ENCODE results near the gene TMC4. TPM values are rescaled to one million over a fixed set of nuclear protein-coding genes. Genes with fewer than 3 reads are reported as not detected.
A peak's percentile ranks its signal among the peaks of the same experiment; 100 is the strongest.
"Not testable (repeated sequence)": the region's sequence is repeated elsewhere in the genome, so short reads cannot be mapped to it uniquely, and the experiment has no call there.

Gene TMC4, protein sequence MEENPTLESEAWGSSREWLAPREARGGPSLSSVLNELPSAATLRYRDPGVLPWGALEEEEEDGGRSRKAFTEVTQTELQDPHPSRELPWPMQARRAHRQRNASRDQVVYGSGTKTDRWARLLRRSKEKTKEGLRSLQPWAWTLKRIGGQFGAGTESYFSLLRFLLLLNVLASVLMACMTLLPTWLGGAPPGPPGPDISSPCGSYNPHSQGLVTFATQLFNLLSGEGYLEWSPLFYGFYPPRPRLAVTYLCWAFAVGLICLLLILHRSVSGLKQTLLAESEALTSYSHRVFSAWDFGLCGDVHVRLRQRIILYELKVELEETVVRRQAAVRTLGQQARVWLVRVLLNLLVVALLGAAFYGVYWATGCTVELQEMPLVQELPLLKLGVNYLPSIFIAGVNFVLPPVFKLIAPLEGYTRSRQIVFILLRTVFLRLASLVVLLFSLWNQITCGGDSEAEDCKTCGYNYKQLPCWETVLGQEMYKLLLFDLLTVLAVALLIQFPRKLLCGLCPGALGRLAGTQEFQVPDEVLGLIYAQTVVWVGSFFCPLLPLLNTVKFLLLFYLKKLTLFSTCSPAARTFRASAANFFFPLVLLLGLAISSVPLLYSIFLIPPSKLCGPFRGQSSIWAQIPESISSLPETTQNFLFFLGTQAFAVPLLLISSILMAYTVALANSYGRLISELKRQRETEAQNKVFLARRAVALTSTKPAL
- total RNA-seq, result 7.1 TPM

DNA sequence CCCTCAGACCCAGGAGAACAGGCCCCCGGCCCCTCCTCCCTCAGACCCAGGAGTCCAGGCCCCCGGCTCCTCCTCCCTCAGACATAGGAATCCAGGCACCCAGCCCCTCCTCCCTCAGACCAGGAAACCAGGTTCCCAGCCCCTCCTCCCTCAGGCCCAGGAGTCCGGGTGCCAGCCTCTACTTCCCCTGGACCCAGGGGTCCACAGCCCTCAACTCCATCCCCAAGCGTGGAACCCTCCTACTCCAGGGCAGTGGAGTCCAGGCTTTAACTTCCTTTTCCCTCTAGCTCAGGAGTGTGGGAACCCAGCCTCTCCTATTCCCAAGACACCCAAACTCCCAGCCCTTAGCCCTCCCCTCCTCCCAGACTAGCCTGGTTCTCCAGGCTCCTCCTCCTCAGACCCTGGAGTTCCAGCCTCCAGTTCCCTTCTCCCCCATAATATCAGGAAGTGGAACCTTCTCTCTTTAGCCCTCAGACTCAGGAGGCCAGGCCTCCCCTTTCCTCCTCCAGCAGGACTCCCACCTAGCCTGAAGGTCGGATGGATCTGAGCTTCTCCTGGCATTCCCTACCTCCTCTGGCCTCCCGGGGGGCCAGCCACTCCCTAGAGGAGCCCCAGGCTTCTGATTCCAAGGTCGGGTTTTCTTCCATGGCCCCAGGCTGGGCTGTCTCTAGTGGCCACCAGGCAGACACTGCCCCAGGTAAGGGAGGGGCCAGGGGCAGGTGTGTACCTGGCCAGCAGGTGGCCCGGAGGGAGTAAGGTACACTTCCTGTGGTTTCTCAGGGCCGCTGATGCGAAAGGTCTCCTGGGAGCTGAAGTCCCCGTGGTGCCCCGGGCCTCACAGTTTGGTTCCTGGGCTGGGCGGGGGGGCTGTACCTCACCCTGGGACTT lies at the start of gene TMC4:
TSS of gene TMC4 (minus strand) at position 690 of the 888 bp plus-strand sequence. CDS start at position 647, 43 bp downstream.
- intact Hi-C loops (cut with DNase I), result no loop called here
- TF ChIP-seq, protein P1, sequence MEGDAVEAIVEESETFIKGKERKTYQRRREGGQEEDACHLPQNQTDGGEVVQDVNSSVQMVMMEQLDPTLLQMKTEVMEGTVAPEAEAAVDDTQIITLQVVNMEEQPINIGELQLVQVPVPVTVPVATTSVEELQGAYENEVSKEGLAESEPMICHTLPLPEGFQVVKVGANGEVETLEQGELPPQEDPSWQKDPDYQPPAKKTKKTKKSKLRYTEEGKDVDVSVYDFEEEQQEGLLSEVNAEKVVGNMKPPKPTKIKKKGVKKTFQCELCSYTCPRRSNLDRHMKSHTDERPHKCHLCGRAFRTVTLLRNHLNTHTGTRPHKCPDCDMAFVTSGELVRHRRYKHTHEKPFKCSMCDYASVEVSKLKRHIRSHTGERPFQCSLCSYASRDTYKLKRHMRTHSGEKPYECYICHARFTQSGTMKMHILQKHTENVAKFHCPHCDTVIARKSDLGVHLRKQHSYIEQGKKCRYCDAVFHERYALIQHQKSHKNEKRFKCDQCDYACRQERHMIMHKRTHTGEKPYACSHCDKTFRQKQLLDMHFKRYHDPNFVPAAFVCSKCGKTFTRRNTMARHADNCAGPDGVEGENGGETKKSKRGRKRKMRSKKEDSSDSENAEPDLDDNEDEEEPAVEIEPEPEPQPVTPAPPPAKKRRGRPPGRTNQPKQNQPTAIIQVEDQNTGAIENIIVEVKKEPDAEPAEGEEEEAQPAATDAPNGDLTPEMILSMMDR (IDR thresholded peaks at IDR 0.05), result no peak
- peak within 1 kb of the TSS in 1 of 2 donors; percentile 2 for H3K4me3 ChIP-seq
- H3K4me1 ChIP-seq, result peaks cover 0 to 2% of the 10 kb centered on the region in 2 donors
- DNase-seq (ENCODE audit: low spot score in 2 of 2), result no peak
- H3K36me3 ChIP-seq, result peaks cover 0 to 7% of the 10 kb centered on the region in 2 donors
- no peaks in the 10 kb centered on the region for H3K27me3 ChIP-seq
- no peaks in the 10 kb centered on the region for H3K9me3 ChIP-seq
- peak within 1 kb of the TSS in 1 of 2 donors; percentile 8 for H3K27ac ChIP-seq

DNA sequence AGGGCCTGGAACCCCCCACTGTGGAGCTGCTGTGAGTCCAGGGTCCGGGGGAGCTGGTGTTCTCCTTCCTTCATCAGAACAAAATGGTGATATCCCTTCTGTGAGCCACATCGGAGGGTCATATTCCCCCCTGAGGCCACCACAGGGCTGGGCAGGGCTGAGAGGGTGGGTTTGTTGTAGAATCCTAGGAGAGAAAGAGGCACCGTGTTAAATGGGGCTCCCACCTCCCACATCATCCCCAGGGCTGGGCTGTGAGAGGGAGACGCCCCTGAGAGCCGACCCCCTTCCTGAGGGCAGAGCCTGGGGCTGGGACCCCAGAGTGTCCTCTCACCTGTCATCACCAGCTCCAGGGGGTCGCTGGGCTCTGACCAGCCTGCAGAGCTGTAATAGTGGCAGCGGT lies 49.0 kb upstream of the TMC4 start:
- DNase-seq (ENCODE audit: low spot score in 2 of 2); intact Hi-C loops (cut with DNase I); H3K4me1 ChIP-seq; H3K27me3 ChIP-seq; H3K27ac ChIP-seq; H3K9me3 ChIP-seq; H3K4me3 ChIP-seq: not testable (repeated sequence)
- peaks cover 0 to 13% of the 10 kb centered on the region in 2 donors for H3K36me3 ChIP-seq

DNA sequence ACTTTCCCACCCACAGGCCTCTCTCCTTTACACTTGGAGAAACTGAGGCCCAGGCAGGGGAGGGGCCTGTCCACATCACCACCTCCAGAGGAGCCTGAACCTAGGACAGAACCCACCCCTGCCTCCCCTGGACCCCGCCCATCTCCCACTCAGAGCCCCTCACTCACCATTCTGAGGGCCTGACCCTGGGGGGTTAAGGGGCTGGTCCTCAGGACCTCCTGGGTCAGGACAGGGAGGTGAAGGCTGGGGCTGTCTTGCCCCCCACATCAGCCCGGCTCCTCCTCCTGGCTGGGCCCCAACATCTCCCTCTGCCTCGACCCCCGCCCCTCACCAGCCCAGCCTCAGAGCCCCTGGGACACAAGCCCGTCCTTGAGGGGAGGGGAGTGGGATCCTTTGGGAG lies 46.7 kb upstream of the TMC4 start:
- intact Hi-C loops (cut with DNase I); DNase-seq (ENCODE audit: low spot score in 2 of 2); H3K27me3 ChIP-seq; H3K4me3 ChIP-seq; H3K9me3 ChIP-seq; H3K27ac ChIP-seq; H3K4me1 ChIP-seq: not testable (repeated sequence)
- H3K36me3 ChIP-seq, result peaks cover 0 to 23% of the 10 kb centered on the region in 2 donors

DNA sequence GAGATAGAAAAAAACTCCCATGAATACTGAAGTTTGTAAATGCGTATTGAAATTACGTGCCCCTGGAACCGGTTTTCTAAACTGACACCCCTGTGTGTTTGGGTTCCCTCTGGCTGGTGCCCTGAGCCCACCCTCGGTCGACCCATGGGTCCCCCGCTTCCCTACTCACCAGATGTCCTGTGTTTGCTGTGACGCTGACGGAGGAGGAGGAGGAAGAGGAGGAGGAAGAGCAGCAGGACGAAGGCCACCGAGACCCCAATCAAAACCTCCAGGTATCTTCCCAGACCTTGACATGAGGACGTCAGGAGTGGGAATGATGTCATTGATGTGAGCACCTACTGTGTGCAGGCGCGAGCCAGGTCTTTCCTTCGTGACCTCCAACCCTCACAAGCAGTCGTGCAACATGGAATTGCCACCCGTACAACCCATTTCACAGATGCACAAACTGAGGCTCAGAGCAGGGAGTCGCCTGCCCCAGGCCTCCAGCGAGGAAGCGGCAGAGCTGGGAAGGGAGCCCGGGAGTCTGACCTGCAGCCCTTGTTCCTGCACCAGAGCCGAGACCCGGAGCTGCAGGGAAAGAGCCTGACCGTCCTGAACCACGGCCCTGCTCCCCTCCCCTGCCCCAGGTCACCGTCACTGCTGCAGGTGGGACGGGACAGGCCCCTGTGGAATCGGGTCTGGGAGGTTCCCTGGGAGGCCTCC lies 46.2 kb upstream of the TMC4 start:
- no peak for DNase-seq (ENCODE audit: low spot score in 2 of 2)
- H3K4me1 ChIP-seq, result no peaks in the 10 kb centered on the region
- intact Hi-C loops (cut with DNase I), result no loop called here
- no peak overlapping the region for H3K27ac ChIP-seq
- TF ChIP-seq, protein P1 (IDR thresholded peaks at IDR 0.05), result no peak
- H3K36me3 ChIP-seq, result peaks cover 0 to 23% of the 10 kb centered on the region in 2 donors
- H3K27me3 ChIP-seq, result no peaks in the 10 kb centered on the region
- H3K9me3 ChIP-seq, result no peaks in the 10 kb centered on the region
- H3K4me3 ChIP-seq, result no peak overlapping the region

DNA sequence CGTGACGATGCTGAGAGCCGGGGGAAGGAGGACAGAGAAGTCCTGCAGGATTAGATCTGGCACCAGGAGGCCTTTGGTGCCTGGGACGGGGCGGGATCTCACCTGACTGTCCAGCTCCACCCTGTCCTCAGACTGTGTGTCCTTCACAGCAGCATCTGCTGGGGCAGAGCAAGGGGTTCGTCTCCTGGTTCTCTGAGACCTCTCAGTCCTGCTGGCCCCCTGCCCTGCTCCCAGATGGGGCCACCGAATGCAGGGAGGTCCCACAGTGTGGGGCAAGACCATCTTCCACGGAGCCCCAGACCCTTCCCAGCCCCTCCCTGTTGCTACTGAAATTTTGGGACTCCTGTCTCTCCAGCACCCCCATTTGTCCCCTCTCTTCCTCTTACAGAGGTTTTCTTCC lies 45.3 kb upstream of the TMC4 start:
- intact Hi-C loops (cut with DNase I), result no loop called here
- Histone ChIP-seq H3K27me3 (no peaks in the 10 kb centered on the region), H3K27ac (no peak overlapping the region), H3K4me1 (no peaks in the 10 kb centered on the region), H3K4me3 (no peak overlapping the region), H3K9me3 (no peaks in the 10 kb centered on the region), H3K36me3 (peaks cover 0 to 23% of the 10 kb centered on the region in 2 donors)
- TF ChIP-seq, protein P1 (IDR thresholded peaks at IDR 0.05), result no peak
- DNase-seq (ENCODE audit: low spot score in 2 of 2), result no peak

DNA sequence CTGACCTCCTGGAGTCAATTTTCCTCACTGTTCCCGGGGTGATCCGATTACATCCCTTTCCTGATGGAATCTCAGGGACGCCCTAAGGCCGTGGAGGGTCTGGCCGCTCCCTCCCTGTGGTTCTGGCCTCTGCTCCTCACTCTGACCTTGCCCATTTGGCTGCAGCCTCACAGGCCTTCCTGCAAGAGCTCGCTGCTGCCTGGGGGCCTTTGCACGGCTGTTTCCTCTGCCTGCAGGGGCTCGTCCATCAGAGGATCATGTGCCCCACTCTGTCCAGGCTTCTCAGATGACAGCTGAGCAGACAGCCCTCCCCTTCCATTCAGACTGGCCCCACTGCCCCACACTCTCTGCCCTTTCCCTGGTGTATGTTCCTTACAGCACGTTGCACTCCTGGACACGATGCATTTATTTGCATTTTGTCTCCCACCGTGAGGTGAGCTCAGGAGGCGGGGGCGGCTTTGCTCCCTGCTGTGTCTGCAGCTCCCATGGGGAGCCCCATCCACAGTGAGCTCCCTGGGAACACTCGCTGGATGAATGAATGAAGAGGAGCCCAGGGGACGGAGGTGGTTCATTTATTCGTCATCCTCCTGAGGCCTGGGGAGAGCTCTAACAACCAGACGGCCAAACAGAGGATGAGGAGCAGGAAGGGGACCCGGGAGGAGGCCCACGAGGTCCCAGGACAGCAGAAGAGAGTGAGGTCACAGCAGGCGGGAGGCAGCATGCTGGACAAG lies 44.7 kb upstream of the TMC4 start:
- intact Hi-C loops (cut with DNase I); DNase-seq (ENCODE audit: low spot score in 2 of 2); H3K27ac ChIP-seq; H3K4me3 ChIP-seq; H3K4me1 ChIP-seq; H3K9me3 ChIP-seq; H3K27me3 ChIP-seq: not testable (repeated sequence)
- H3K36me3 ChIP-seq, result peaks cover 0 to 23% of the 10 kb centered on the region in 2 donors
